ENCODE data around the gene CECR2. TPM values are rescaled to one million over a fixed set of nuclear protein-coding genes. Genes with fewer than 3 reads are reported as not detected.
A peak's percentile ranks its signal among the peaks of the same experiment; 100 is the strongest.

Gene CECR2
- total RNA-seq, 1 experiment from 2014 or later = 154 TPM

DNA sequence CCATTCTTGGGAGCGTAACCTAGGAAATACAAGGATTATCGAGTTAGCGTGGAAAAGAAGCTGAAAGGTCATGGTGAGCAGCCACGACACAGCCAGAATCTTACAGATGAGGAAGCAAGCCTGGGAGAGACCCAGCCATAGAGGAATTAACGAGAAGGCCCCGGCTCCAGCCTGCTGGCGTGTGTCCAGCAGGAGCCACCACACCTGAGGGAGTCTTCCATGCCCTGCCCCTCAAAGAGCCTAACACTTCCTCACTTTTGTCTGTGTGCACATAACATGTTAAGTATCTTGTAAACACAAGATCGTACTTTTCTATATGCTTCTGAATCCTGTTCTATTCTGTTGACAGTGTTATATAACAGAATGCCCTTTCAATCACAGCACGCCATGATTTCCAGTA lies 18.1 kb downstream of the CECR2 start:
- H4K20me1 ChIP-seq (ENCODE audit: control insufficient read depth, insufficient read depth, insufficient read length) = no peaks in the 10 kb centered on the region
- peaks cover 2% of the 10 kb centered on the region for H3K79me1 ChIP-seq (ENCODE audit: insufficient read depth, low read depth, low read length, poor library complexity, severe bottlenecking)
- no peak overlapping the region for H2BK5ac ChIP-seq (ENCODE audit: insufficient read length, low read length)
- no peaks in the 10 kb centered on the region for H3K23me2 ChIP-seq (ENCODE audit: insufficient read length, low read depth, low read length, poor library complexity, severe bottlenecking)
- no peak overlapping the region for H4K91ac ChIP-seq (ENCODE audit: insufficient read length, low read depth, low read length)
- no peaks in the 10 kb centered on the region for H3K9me3 ChIP-seq (ENCODE audit: control insufficient read depth, low read depth, low read length)
- H2BK20ac ChIP-seq (ENCODE audit: low read depth, low read length, poor library complexity, severe bottlenecking) = no peak overlapping the region
- H4K8ac ChIP-seq (replicated peaks; ENCODE audit: insufficient read length, low read depth, low read length) = no peak overlapping the region
- Mint-ChIP-seq H3K27ac (peak overlapping the region; percentile 40 to 75 (median 47); a peak in 5 of 7 replicates), H3K36me3 (ENCODE audit: insufficient read depth in 1 of 3, low read depth in 3 of 3) (peaks cover 32 to 71% (median 44%) of the 10 kb centered on the region in 3 experiments), H3K4me3 (peak overlapping the region in 1 of 2 experiments; percentile 37; a peak in 1 of 5 replicates), H3K27me3 (ENCODE audit: low read depth) (no peaks in the 10 kb centered on the region), H3K4me1 (peaks cover 58 to 60% of the 10 kb centered on the region in 2 experiments), H3K9me3 (peaks cover 7 to 23% of the 10 kb centered on the region in 2 experiments)
- H3K79me2 ChIP-seq (ENCODE audit: insufficient read depth, low read length) = peaks cover 82% of the 10 kb centered on the region
- H3T11ph ChIP-seq (ENCODE audit: low read length) = no peak overlapping the region
- H3K27me3 ChIP-seq (ENCODE audit: insufficient read depth, low read length) = no peaks in the 10 kb centered on the region
- no peak for DNase-seq
- no peak overlapping the region for H3K4me2 ChIP-seq (ENCODE audit: insufficient read depth, insufficient read length, low read length)
- H3K18ac ChIP-seq (ENCODE audit: insufficient read length, low read depth, low read length) = no peak overlapping the region
- H2BK12ac ChIP-seq (ENCODE audit: insufficient read length, low read depth, low read length) = no peak overlapping the region
- TF ChIP-seq, protein P1, sequence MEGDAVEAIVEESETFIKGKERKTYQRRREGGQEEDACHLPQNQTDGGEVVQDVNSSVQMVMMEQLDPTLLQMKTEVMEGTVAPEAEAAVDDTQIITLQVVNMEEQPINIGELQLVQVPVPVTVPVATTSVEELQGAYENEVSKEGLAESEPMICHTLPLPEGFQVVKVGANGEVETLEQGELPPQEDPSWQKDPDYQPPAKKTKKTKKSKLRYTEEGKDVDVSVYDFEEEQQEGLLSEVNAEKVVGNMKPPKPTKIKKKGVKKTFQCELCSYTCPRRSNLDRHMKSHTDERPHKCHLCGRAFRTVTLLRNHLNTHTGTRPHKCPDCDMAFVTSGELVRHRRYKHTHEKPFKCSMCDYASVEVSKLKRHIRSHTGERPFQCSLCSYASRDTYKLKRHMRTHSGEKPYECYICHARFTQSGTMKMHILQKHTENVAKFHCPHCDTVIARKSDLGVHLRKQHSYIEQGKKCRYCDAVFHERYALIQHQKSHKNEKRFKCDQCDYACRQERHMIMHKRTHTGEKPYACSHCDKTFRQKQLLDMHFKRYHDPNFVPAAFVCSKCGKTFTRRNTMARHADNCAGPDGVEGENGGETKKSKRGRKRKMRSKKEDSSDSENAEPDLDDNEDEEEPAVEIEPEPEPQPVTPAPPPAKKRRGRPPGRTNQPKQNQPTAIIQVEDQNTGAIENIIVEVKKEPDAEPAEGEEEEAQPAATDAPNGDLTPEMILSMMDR (conservative IDR thresholded peaks at IDR 0.05) = no peak
- no peak overlapping the region for H2BK120ac ChIP-seq (ENCODE audit: low read depth, low read length, poor library complexity, severe bottlenecking)
- no peak overlapping the region for H2AK5ac ChIP-seq (ENCODE audit: insufficient read length, low read length)
- H4K5ac ChIP-seq (ENCODE audit: insufficient read length, low read depth, low read length) = no peak overlapping the region
- peak overlapping the region; percentile 23 for H3K27ac ChIP-seq (ENCODE audit: insufficient read length, low read depth, low read length)
- H2AFZ ChIP-seq (ENCODE audit: low read length) = no peak overlapping the region
- H3K56ac ChIP-seq (ENCODE audit: insufficient read length, low read depth, low read length) = no peak overlapping the region
- peaks cover 4% of the 10 kb centered on the region for H3K4me1 ChIP-seq (ENCODE audit: insufficient read depth, low read length)
- H3K4ac ChIP-seq (ENCODE audit: low read depth, low read length) = no peak overlapping the region
- H3K23ac ChIP-seq (ENCODE audit: insufficient read length, low read depth, low read length) = no peak overlapping the region
- no CpG with 5 or more reads among the region's 9 CpGs for WGBS (ENCODE audit: extremely low coverage, insufficient read length, low lambda C conversion rate)
- H3K9ac ChIP-seq (ENCODE audit: extremely low read depth, insufficient read length, low read length) = no peak overlapping the region
- no peak overlapping the region for H3K14ac ChIP-seq (ENCODE audit: insufficient read depth, low read length)
- no peak overlapping the region for H2BK15ac ChIP-seq (ENCODE audit: low read depth, low read length)
